Activated CD4-positive, alpha-beta memory T cell treated with anti-CD3 and anti-CD28 coated beads for 36 hours (primary cell): Measurements from ENCODE around the gene ZSCAN25. TPM values are rescaled to one million over a fixed set of nuclear protein-coding genes. Genes with fewer than 3 reads are reported as not detected.

ENCODE experiments used
- CTCF ChIA-PET: fragments of 350-600 bp; sonication (Branson Sonifier 250); formaldehyde crosslinking; loops from one replicate; lab custom pipeline; 2021; ENCODE audit warnings: antibody characterized with exemption, inconsistent platforms; lab: Charles Lee
- POLR2A ChIA-PET: fragments of 350-600 bp; sonication (Branson Sonifier 250); formaldehyde crosslinking; loops from one replicate; lab custom pipeline; 2021; ENCODE audit warnings: antibody characterized with exemption; lab: Charles Lee
- DNase-seq: peaks from one replicate; pipeline ENCODE4 v3.0.0-alpha.2; 2020
- H3K27ac Mint-ChIP-seq: one replicate; pipeline ENCODE4 v1.8.0; 2021; ENCODE audit warnings: mixed read lengths
- H3K27me3 Mint-ChIP-seq: one replicate; pipeline ENCODE4 v1.8.0; 2021; ENCODE audit warnings: mixed read lengths
- H3K36me3 Mint-ChIP-seq: one replicate; pipeline ENCODE4 v1.8.0; 2021; ENCODE audit warnings: mixed read lengths
- H3K4me1 Mint-ChIP-seq: one replicate; pipeline ENCODE4 v1.8.0; 2021; ENCODE audit warnings: low read depth, mixed read lengths
- H3K4me3 Mint-ChIP-seq: one replicate; pipeline ENCODE4 v1.8.0; 2021; ENCODE audit warnings: mild to moderate bottlenecking, mixed read lengths
- H3K9me3 Mint-ChIP-seq: one replicate; pipeline ENCODE4 v1.8.0; 2021; ENCODE audit warnings: mixed read lengths
- intact Hi-C: fragments of 100-400 bp; cut with micrococcal nuclease; formaldehyde crosslinking; loops from one replicate; pipeline ENCODE4 v1.15.1; 2023
- total RNA-seq, 2 experiments: library from RNA; stranded (reverse); gene quantifications; one replicate each; pipeline ENCODE4 v1.2.3, GENCODE V29; 2021

ZSCAN25 gene
- total RNA-seq, 2 experiments from 2014 or later, result 15.9 to 20.3 TPM

- H3K4me3 Mint-ChIP-seq, result no peak overlapping the region
- no peak for DNase-seq
- intact Hi-C loops, result loop anchor here (5.0 kb wide), 1 partner anchor 218 kb away; no protein-coding TSS in a partner anchor
- ChIA-PET CTCF (no interaction called here), POLR2A (no interaction called here)
- no peak overlapping the region for H3K27ac Mint-ChIP-seq
- peaks cover 67% of the 10 kb centered on the region for H3K4me1 Mint-ChIP-seq
- peaks cover 56% of the 10 kb centered on the region for H3K36me3 Mint-ChIP-seq
- no peaks in the 10 kb centered on the region for H3K27me3 Mint-ChIP-seq
- H3K9me3 Mint-ChIP-seq, result no peaks in the 10 kb centered on the region
These were observed 2.9 kb downstream of the ZSCAN25 start for GRCh38 chr7:99619571-99620130.

GRCh38 chr7:99621271-99621670 lies 4.5 kb downstream of the ZSCAN25 start:
- ChIA-PET CTCF (no interaction called here), POLR2A (no interaction called here)
- H3K27me3 Mint-ChIP-seq, result no peaks in the 10 kb centered on the region
- H3K27ac Mint-ChIP-seq, result peak overlapping the region; percentile 32
- DNase-seq, result no peak
- intact Hi-C loops, result loop anchor here (5.0 kb wide), 1 partner anchor 216 kb away; no protein-coding TSS in a partner anchor
- H3K36me3 Mint-ChIP-seq, result peaks cover 68% of the 10 kb centered on the region
- H3K9me3 Mint-ChIP-seq, result no peaks in the 10 kb centered on the region
- H3K4me1 Mint-ChIP-seq, result peaks cover 70% of the 10 kb centered on the region
- no peak overlapping the region for H3K4me3 Mint-ChIP-seq

DNA sequence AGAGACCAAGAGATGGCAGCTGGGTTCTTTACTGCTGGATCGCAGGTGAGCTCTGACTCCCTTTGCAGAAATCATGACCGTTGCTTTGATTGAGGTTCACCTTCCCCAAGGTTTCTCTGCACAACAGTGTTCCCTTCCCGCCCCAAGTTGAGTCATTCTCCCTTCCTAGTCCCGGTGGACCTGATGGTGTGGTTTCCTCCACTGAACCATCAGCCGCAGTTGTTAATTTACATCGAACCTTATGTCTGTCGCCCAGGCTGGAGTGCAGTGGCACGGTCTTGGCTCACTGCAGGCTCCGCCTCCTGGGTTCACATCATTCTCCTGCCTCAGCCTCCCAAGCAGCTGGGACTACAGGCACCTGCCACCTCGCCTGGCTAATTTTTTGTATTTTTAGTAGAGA lies 5.8 kb downstream of the ZSCAN25 start:
- H3K4me1 Mint-ChIP-seq, result peaks cover 68% of the 10 kb centered on the region
- intact Hi-C loops, result loop anchor here (5.0 kb wide), 1 partner anchor 215 kb away; no protein-coding TSS in a partner anchor
- no peak overlapping the region for H3K4me3 Mint-ChIP-seq
- no peaks in the 10 kb centered on the region for H3K9me3 Mint-ChIP-seq
- H3K27me3 Mint-ChIP-seq, result no peaks in the 10 kb centered on the region
- CTCF ChIA-PET, result no interaction called here
- H3K27ac Mint-ChIP-seq, result peak overlapping the region; percentile 94
- H3K36me3 Mint-ChIP-seq, result peaks cover 77% of the 10 kb centered on the region
- no peak for DNase-seq
- POLR2A ChIA-PET, result no interaction called here

- H3K4me1 Mint-ChIP-seq, result peaks cover 62% of the 10 kb centered on the region
- ChIA-PET POLR2A (interaction anchor here (2.2 kb wide), 1 partner anchor 65 kb away, joined by 7 read pairs; the partner anchor contains the start of gene ZNF655), CTCF (no interaction called here)
- H3K4me3 Mint-ChIP-seq, result peak overlapping the region; percentile 77
- no peaks in the 10 kb centered on the region for H3K9me3 Mint-ChIP-seq
- peak overlapping the region; percentile 94 for H3K27ac Mint-ChIP-seq
- DNase-seq, result peak; percentile 49
- H3K36me3 Mint-ChIP-seq, result peaks cover 81% of the 10 kb centered on the region
- no peaks in the 10 kb centered on the region for H3K27me3 Mint-ChIP-seq
- intact Hi-C loops, result loop anchor here (5.0 kb wide), 1 partner anchor 214 kb away; no protein-coding TSS in a partner anchor
These were observed 6.4 kb downstream of the ZSCAN25 start for GRCh38 chr7:99623091-99623693.

DNA sequence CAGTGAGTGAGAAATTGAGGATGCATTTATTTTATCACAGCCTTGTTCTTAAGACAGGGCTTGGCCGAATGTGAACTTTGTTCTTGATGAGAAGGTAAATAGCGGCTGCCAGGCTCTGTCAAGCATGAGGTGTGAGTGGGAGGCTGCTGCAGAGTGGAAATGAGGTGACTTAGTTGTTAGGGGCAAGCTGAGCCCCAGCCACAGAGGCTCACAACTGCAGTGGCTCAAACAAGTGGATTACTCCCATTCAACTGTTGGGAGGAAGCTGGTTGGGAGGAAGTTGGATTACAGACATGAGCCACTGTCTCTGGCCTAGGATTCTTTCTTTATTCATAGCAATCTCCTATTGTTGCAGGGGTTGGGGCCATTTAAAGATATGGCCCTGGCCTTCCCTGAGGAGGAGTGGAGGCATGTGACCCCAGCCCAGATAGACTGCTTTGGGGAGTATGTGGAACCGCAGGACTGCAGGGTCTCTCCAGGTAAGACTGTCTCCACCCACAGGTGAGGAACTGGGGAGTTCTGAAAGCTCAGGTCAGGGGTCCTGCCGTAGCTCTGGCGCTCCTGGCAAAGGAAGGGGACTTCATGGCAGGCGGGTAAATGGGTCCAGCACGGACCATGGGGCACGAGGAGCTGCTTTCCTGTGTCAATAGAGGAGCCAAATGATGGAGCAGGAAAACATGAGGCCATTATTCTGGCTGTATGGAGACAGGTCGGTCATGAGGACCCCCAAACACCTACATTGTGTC lies 7.1 kb downstream of the ZSCAN25 start:
- Mint-ChIP-seq H3K4me3 (peak overlapping the region; percentile 77), H3K27me3 (no peaks in the 10 kb centered on the region), H3K4me1 (peaks cover 55% of the 10 kb centered on the region), H3K27ac (peak overlapping the region; percentile 94), H3K9me3 (no peaks in the 10 kb centered on the region), H3K36me3 (peaks cover 82% of the 10 kb centered on the region)
- DNase-seq, result peak; percentile 65
- POLR2A ChIA-PET, result interaction anchor here (0.5 to 2.2 kb wide), 7 partner anchors 8 to 296 kb away, joined by 3 to 7 read pairs (median 4); partner anchors contain the start of genes TRIM4, ZKSCAN5 and ZNF655
- intact Hi-C loops, result loop anchor here (5.0 kb wide), 1 partner anchor 213 kb away; no protein-coding TSS in a partner anchor
- CTCF ChIA-PET, result interaction anchor here (0.9 to 1.1 kb wide), 2 partner anchors 98 to 290 kb away, joined by 3 to 6 read pairs; no protein-coding TSS in a partner anchor

DNA sequence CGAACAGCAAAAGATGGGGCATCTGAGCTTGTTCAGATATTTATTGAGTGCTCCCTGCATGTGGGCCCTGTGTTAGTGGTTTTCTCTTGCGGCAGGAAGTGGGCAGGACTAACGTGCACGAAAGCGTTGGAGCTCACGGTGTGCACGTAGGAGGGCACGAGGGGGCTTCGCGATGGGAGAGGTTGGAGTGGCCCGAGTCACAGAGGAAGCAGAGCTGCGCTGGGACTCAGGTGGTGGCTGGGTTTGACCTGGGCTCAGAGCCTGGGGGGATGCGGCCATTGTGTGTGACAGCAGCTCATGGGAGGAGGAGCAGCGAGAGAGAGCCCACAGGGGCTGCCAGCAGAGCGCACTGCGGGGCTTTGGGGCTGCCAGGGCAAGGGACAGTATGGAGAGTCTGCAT lies 7.7 kb downstream of the ZSCAN25 start:
- ChIA-PET CTCF (interaction anchor here (0.9 to 1.1 kb wide), 2 partner anchors 99 to 289 kb away, joined by 3 to 6 read pairs; no protein-coding TSS in a partner anchor), POLR2A (interaction anchor here (1.1 to 2.2 kb wide), 5 partner anchors 8 to 295 kb away, joined by 4 to 7 read pairs (median 4); partner anchors contain the start of genes TRIM4, ZKSCAN5 and ZNF655)
- Mint-ChIP-seq H3K36me3 (peaks cover 81% of the 10 kb centered on the region), H3K4me1 (peaks cover 49% of the 10 kb centered on the region), H3K9me3 (no peaks in the 10 kb centered on the region), H3K27ac (peak overlapping the region; percentile 94), H3K27me3 (no peaks in the 10 kb centered on the region), H3K4me3 (peak overlapping the region; percentile 77)
- peak; percentile 83 for DNase-seq
- intact Hi-C loops, result loop anchor here (5.0 kb wide), 1 partner anchor 213 kb away; no protein-coding TSS in a partner anchor

- no peaks in the 10 kb centered on the region for H3K9me3 Mint-ChIP-seq
- intact Hi-C loops, result no loop called here
- CTCF ChIA-PET, result no interaction called here
- peaks cover 46% of the 10 kb centered on the region for H3K4me1 Mint-ChIP-seq
- POLR2A ChIA-PET, result interaction anchor here (1.6 to 2.2 kb wide), 2 partner anchors 9 to 67 kb away, joined by 5 to 7 read pairs; partner anchors contain the start of gene ZNF655
- H3K27ac Mint-ChIP-seq, result peak overlapping the region; percentile 94
- H3K36me3 Mint-ChIP-seq, result peaks cover 80% of the 10 kb centered on the region
- no peak for DNase-seq
- peak overlapping the region; percentile 77 for H3K4me3 Mint-ChIP-seq
- no peaks in the 10 kb centered on the region for H3K27me3 Mint-ChIP-seq
These were observed 8.6 kb downstream of the ZSCAN25 start for GRCh38 chr7:99625321-99625720.

GRCh38 chr7:99625961-99626360 lies 9.2 kb downstream of the ZSCAN25 start:
- intact Hi-C loops, result no loop called here
- no peak for DNase-seq
- no peaks in the 10 kb centered on the region for H3K9me3 Mint-ChIP-seq
- CTCF ChIA-PET, result no interaction called here
- POLR2A ChIA-PET, result no interaction called here
- H3K27me3 Mint-ChIP-seq, result no peaks in the 10 kb centered on the region
- peaks cover 75% of the 10 kb centered on the region for H3K36me3 Mint-ChIP-seq
- peaks cover 50% of the 10 kb centered on the region for H3K4me1 Mint-ChIP-seq
- no peak overlapping the region for H3K4me3 Mint-ChIP-seq
- peak overlapping the region; percentile 31 for H3K27ac Mint-ChIP-seq

DNA sequence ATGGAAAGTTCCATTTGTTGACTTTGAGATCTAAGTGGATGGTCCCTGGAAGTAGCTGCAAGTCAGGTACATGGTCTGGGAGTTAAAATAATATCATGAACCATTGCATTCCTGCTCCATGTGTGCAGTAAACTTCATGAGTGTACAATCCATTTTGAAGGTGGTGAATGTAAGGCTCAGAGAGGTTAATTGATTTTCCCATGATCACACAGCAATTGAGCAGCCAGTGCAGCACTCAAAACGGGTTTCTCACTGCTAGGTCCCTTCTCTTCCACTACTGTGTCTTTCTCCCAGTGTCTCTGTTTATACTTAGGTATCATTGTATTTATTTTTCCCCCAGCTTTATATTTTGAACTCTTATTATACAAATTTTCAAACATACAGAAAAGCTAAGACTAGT lies 9.9 kb downstream of the ZSCAN25 start:
- intact Hi-C loops, result no loop called here
- ChIA-PET POLR2A (no interaction called here), CTCF (no interaction called here)
- no peaks in the 10 kb centered on the region for H3K9me3 Mint-ChIP-seq
- H3K4me3 Mint-ChIP-seq, result no peak overlapping the region
- H3K36me3 Mint-ChIP-seq, result peaks cover 75% of the 10 kb centered on the region
- H3K27ac Mint-ChIP-seq, result peak overlapping the region; percentile 31
- H3K27me3 Mint-ChIP-seq, result no peaks in the 10 kb centered on the region
- no peak for DNase-seq
- H3K4me1 Mint-ChIP-seq, result peaks cover 53% of the 10 kb centered on the region

DNA sequence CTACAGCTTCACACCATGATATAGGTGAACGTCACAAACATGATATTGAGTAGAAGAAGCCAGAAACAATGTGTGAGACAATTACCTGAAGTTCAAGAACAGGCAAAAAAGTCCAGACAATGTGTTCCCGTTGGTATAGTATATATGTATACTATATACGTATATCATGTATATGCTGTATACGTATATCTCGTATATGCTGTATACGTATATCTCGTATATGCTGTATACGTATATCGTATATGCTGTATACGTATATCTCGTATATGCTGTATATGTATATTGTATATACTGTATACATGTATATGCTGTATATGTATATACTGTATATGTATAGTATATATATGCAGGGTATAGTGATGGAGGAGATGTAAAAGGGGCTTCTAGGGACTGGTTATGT lies 10.8 kb downstream of the ZSCAN25 start:
- H3K4me1 Mint-ChIP-seq, result peaks cover 53% of the 10 kb centered on the region
- no peaks in the 10 kb centered on the region for H3K27me3 Mint-ChIP-seq
- H3K27ac Mint-ChIP-seq, result no peak overlapping the region
- peaks cover 75% of the 10 kb centered on the region for H3K36me3 Mint-ChIP-seq
- no peak overlapping the region for H3K4me3 Mint-ChIP-seq
- no peaks in the 10 kb centered on the region for H3K9me3 Mint-ChIP-seq
- intact Hi-C loops, result no loop called here
- DNase-seq, result no peak
- CTCF ChIA-PET, result no interaction called here
- POLR2A ChIA-PET, result no interaction called here

DNA sequence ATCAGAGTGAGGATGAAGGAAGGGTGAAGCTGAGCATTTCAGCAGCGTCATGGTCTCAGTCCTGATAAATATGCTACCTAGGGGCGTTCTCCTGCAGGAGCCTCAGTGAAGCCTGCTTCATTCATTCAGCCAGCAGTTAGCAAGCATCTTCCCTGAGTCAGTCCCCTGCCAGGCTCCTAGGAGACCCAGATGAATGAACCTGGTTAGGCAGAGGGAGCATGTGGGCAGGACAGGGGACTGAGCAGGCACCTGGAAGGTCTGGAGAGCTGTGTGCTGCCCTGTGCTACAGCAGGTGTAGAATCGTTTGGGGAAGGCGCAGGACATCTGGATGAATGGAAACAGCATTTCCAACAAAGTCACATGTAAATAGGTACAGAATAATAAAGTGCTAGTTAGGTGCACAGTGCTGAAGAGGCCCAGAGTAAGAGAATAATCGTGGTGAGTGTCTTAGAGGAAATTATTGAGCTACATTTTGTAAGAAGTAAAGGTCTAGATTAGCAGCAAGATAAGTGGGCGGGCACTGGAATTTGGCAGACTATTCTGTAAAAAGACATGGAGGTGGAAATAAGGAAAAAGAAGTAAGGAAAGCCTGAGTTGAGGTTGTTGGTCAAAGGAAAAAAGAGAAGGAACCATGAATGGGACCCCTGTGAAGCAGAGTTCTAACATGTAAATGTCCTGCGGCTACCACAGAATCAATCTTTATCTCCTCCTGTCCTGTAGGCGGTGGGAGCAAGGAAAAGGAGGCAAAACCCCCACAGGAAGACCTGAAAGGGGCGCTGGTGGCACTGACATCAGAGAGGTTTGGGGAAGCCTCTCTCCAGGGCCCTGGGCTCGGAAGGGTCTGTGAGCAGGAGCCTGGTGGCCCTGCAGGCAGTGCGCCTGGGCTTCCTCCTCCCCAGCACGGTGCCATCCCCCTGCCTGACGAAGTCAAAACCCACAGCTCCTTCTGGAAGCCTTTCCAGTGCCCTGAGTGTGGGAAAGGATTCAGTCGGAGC lies 12.0 kb downstream of the ZSCAN25 start:
- intact Hi-C loops, result no loop called here
- CTCF ChIA-PET, result interaction anchor here (1.5 kb wide), 1 partner anchor 13 kb away, joined by 4 read pairs; no protein-coding TSS in a partner anchor
- POLR2A ChIA-PET, result no interaction called here
- DNase-seq, result no peak
- Mint-ChIP-seq H3K4me1 (peaks cover 41% of the 10 kb centered on the region), H3K4me3 (no peak overlapping the region), H3K27me3 (no peaks in the 10 kb centered on the region), H3K9me3 (no peaks in the 10 kb centered on the region), H3K27ac (peak overlapping the region; percentile 0), H3K36me3 (peaks cover 66% of the 10 kb centered on the region)
